SK-N-DZ (cell line): ENCODE results near the gene DGKH.
A peak's percentile ranks its signal among the peaks of the same experiment; 100 is the strongest.

Source experiments
- DNase-seq: peaks from one replicate; pipeline ENCODE4 v3.0.0-alpha.2; 2015; ENCODE audit warnings: low spot score

DGKH gene

DNA sequence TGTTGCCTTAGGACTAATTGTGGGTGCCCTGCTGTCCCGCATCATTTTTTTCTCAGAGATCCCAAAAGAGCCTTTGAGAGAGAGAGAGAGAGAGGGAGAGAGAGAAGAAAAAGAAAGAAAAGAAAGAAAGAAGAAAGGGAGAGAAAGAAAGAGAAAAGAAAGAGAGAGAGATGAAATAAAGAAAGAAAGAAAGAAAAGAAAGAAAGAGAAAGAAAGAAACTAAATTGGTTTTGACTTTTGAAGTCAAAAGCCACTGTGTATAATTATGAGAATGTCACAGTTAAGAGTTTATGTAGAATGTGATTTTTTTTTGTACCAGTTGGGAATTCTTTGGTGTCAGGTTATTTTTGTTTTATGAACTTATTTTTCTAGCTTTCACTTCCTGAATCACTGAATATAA, 180.1 kb downstream of the DGKH start:
- DNase-seq: no peak

DNA sequence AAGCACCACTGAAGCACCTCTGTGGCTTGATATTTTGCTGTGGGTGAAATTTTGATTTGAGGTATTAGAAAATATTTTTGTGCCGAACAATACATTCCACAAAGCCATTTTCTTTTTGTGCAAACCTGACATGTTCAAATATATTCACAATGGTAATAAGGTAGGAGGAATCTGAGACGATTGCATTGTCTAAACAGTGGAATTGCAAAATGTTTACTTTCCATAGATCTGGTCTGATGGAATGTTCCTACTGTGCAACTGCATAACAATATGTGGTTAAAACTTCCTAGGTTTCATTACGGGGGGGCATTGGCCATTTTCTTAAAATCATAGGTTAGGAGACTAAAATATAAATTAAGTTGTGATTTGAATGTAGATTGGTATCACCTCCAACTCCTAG, 180.8 kb downstream of the DGKH start:
- no peak for DNase-seq

DNA sequence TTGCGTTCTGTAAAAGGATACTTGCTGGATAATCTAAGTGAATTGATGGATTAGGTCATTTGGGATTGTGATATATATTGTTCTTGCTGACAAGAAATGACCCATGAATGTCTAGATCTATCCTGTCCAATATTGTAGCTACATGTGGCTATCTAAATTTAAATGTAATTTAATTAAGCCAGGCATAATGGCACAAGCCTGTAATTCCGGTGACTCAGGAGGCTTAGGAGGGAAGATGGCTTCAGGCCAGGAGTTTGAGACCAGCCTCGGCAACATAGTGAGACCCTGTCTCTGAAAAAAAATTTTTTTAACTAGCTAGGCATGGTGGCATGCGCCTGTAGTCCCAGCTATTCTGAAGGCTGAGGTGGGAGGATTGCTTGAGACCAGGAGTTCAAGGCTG, 184.2 kb downstream of the DGKH start:
- DNase-seq: no peak

DNA sequence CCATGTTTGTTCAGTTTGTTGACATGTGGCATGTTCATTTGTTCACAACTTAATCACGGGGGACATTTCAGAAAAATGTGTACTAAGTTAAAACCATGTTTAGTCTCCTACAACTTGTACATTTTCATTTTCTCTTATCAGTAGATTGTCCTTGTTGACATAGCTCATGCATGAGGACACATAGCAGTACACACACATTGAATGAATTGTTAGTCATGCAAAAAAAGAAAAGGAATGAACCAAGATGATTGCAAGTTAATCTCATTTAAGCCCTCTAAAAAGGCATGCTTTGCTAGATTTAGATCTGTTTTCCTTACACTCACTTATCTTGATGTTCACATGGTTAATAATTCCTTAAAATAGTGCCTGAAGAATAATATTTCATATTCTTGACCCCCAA, 185.3 kb downstream of the DGKH start:
- DNase-seq: no peak

DNA sequence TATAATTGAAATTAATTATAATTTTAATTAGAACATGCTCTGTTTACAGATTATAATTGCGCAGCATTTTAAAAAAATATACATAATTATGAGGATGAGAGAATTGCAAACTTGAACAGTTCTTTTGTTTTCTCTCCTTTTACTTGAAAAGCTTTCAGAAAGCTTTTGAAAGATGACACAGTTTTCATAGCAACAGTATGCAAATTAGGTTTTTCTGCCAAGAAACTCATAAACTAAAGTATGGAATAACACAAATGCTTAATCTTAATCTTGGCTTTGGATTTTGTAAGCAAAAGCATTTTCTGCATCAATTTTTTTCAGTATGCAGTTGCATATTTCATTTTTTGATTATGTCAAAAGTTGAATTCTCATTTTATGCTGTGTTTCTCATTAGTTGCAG, 190.7 kb downstream of the DGKH start:
- DNase-seq: no peak

DNA sequence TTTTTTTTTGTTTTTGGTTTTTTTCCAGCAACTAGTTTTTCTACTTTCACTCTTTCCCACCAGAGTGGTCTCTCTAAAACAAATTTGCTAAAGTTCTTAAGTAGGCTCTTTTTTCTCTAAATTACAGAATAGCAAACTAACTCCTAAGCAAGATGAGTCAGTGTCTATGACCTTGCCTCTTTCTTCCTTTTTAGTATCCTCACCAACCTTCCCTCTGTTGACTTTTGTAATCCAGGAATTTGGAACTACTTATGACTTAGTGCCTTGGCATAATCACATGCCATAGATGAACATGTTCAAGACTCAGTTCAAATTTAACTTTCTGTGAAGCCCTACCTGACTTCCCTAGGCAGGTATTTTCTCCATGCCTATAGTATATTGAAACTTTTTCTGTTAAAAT, 191.2 kb downstream of the DGKH start:
- DNase-seq: no peak

DNA sequence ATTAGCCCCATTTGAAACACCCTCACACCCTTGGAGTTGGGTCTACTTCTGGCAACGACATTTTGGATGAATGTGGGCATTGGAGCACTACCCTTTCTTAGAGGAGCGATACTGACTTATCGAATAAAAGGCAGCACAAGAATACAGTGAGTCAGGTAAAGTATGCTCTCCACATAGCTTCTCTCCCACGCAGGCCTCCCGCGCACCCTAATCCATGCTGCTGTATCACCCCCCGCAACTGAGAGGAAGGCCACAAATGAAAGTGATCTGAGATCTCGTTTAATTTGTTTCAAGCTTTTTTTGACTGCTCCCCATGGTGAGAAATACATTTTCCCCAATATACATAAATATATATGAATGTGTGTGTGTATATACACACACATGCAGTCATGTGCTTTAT, 198.1 kb downstream of the DGKH start:
- DNase-seq: no peak

DNA sequence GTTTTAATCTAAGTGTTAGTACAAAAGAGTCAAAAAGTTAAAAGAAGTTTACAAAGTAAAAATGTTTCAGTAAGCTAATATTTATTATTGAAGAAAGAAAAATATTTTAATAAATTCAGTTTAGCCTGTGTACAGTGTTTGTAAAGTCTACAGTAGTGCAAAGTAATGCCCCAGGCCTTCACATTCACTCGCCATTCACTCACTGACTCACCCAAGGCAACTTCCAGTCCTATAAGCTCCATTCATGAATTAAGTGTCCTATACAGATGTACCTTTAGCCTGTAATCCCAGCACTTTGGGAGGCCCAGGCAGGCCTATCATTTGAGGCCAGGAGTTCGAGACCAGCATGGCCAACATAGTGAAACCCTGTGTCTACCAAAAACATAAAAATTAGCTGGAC, 199.4 kb downstream of the DGKH start:
- DNase-seq: no peak

DNA sequence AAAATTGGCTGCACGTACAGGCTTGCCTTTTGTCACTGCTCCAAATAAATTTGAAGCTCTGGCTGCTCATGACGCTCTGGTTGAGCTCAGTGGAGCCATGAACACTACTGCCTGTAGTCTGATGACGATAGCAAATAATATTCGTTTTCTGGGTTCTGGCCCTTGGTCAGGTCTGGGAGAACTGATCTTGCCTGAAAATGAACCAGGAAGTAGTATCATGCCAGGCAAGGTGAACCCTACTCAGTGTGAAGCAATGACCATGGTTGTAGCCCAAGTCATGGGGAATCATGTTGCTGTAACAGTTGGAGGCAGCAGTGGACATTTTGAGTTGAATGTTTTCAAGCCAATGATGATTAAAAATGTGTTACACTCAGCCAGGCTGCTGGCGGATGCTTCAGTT, 207.4 kb downstream of the DGKH start:
- no peak for DNase-seq

DNA sequence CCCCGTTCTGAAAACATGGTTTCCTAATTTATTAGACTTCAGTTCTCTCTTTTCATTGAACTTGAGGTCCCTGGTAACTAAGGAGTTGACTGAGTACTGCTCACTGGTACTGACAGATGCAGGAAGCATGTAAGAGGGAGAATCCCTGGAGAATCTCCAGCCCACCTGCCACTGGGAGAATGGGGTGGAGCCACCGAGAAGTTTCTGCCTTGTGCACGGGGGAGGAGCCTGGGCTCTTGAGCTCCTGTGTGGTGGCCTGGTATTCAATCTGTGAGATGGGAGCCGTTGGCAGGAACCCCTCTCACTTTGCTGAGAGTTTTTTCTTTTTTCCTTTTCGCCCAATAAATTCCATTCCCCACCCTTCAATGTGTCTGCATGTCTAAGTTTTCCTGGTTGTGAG, 210.3 kb downstream of the DGKH start:
- peak; percentile 73 for DNase-seq

DNA sequence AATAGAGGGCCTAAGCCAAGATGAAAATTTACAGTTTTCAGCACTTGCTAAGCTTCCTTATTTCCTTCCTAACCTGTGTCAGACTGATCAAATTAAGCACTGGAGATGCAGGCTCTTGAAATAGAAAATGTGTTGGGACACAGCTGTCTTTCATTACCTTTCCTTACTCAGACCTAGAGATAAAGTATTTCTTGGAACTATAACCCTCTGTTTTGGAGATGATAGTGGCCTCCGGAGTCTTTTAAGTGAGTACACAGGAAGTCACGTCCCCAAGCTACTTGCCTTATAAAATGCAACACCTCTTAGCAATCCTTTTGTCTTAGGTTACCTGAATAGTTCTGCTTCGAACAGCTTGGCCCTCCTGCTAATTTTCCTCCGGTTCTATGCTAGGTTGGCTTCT, 211.1 kb downstream of the DGKH start:
- DNase-seq: no peak

DNA sequence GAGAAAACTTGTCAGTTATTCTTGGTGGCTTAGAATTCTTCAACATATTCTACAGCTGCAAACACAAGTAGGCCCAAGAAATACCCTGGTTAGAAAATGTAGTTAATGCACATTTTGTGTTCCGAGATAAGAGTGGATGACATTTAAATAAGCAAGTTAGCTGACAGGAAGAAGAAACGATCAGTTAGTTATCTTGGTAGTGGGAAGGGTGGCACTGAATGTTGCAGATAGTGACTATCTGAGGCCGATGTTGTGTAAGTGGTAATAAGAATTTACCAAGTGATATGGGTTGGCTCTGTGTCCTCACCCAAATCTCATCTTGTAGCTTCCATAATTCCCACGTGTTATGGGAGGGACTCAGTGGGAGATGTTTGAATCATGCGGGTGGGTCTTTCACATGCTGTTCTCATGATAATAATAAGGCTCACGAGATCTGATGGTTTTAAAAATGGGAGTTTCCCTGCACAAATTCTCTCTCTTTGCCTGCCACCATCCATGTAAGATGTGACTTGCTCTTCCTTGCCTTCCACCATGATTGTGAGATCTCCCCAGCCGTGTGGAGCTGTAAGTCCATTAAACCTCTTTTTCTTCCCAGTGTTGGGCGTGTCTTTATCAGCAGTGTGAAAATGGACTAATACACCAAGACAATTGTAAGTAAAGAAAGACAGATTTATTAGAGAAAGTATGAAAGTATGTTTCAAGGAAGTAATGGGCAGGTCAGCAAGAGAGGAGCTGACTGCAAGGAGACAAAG, 212.6 kb downstream of the DGKH start:
- DNase-seq: no peak

DNA sequence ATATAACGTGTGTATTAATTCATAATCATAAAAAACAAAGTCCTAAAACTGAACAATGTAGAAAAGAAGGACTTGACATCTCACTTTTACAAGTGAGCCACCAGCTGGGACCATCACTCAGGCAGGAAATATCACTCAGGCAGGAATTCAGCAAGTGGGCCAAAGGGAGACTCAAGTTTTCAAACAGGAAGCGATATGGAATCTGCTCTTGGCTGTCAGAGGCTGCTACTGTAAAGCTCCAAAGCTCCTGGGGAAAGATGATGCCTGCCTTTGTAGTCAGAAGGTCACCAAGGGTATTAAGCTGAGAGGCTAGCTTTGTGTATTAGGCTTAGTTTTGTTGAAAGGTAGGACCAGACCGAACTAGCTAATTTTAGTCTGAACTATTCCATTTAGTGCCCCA, 218.0 kb downstream of the DGKH start:
- no peak for DNase-seq

DNA sequence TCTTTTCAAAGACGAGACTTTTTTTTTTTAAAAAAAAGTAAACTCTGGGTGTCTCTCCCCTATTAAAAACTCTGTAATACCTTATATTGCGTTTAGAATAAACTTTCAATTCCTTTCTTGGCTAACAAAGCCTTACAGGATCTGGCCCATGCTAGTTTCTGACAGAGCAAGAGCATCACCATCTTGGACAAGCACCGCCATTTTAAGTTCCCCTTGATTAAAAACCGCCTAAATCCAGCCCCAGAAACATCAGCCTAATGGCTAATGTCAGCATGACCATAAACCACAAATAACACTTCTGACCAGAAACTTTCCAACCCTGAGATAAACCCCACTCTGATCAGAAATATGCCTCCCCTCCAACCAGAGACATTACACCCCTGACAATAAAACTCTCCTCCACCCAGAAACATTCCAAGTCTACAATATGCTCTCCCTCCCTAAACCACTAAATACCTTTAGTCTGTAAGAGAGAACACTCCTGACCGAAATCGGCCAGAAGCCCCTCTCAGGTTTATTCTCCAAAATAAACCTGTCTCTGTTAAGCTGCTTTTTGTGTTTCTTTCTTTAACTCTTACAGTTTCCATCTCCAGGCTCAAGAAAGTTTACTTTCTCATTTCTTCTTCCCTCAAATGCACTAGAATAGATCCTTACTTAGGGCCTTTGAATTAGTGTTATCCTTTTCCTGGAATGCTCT, 221.9 kb downstream of the DGKH start:
- no peak for DNase-seq

DNA sequence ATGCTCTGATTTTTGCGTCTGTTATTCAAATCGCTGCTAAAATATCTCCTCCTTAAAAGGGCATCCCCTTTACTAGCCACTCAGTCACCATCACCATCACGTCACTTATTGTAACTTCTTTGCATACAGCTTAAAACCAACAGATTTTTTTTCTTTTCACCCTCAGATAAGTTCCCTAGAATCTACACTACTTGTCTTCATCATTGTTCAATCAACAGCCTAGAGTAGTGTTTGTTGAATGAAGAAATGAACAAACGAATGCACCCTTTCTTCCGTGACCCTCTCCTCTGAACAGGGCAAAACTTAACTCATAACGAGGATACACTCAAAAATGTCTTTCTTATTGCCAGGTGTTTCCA, 222.4 kb downstream of the DGKH start:
- DNase-seq: no peak

DNA sequence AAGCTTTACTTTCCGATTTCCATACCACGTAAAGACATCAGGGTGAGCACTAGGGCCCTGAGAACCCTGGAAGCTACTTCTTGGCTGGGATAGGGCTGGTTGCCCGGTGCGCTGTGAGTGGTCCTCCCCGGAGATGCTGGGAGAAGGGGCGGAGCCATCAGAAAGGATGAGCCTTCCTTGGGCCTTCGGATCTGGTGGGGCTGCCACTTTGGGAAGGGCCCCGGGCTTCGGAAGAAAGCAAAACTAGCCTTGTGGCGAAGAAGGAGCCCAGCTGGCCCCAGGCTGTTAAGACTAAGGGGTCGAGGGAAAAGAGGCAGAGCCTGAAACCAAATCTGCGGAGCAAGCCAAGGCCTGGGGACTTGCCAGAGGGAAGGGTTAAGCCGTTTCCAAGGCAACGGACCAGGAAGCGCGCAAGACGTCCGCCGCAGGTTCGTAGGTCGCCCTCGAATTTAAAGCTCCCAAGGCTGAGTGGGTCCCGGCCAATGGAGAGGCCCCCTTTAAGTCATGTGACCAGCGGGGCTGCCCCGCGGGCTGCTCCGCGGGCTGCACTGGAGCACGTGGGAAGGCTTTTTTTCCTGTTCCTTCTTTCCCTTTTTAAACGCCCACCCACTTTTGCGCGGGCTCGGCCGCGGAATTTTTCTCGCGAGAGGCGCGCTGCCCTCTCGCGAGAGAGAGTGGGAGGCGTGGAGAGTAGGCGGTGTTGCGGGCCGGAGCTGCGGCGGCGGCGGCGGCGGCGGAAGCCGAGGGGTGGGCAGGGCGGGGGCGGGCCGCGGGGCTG, 223.1 kb downstream of the DGKH start:
- peak; percentile 99 for DNase-seq

DNA sequence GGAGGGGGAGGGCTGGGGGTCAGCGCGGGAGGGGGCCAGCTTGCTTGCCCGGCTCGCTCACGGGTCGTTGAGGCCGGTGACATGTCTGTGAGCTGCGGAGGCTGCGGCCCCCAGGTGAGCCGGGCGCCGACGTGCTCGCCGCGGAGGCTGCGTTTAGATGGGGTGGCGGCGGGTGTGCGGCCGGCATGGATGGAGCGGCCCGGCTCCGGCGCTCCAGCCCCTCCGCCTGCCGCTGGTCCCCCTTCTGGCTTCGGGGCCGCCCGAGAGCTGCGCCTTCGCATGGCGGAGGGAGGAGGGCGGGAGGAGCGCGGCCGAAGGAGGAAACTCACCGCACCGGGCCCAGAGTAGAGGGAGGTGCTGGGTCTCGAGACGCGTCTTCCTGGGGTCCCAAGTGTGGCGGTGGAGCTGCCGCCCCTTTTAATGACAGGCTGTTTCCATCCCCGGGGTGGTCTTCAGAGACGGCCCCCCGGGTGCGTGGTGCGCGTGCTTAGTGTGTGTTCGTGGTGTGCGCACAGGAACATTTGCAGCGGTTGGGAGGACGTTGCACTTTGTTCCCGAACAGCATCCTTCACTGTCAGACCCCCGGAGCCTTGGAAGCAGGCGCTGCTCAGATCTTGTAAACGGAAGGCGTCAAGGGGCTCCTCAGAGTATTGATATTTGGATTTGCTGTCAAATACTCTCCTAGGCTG, 223.8 kb downstream of the DGKH start, which contains the start of gene AKAP11:
TSS of gene AKAP11 (plus strand) at position 38 of the 689 bp plus-strand sequence. CDS start 14,197 bp downstream, outside the sequence.
- DNase-seq: peak; percentile 73

DNA sequence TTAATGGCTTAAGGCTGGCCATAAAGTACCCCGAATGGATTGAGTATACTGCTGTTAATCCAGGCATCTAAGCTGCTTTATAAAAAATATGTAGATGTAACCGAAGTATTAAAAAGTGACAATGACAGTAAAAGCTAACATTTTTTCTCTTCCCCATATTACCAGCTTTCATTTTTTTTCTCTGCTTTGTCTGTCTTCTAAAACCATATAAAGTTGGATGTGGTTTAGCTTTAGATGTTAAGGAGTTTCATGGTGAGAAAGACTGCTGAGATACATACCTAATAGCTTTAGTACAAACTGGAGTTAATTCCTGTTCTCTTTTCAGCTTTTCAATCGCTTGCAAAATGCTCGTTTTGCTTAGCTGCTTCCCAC, 224.3 kb downstream of the DGKH start:
- DNase-seq: no peak

DNA sequence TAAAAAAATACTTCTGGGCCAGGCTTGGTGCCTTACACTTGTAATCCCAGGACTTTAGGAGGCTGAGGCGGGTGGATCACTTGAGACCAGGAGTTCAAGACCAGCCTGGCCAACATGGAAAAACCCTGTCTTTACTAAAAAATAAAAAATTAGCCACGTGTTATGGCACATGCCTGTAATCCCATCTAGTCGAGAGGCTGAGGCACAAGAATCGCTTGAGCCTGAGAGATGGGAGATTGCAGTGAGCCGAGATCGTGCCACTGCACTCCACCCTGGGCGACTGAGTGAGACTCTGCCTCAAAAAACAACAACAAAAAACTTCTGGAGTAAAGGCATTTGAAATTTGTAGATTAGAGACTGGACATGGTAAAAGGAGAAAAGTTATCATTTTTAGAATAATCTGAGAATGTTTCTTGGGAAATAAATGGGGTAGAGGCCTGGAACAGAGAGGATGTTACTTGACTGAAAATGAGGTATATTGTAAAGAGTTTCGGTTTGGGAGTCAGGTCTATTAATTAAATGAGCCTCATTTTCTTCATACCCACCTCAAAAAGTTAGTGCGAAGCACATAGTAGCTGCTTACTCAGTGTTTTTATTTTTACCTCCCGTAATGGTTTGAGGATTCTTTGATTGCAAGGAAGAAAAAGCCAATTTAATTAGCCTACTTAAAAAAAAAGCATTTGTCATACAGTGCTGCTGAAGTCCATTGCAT, 226.1 kb downstream of the DGKH start:
- DNase-seq: no peak

DNA sequence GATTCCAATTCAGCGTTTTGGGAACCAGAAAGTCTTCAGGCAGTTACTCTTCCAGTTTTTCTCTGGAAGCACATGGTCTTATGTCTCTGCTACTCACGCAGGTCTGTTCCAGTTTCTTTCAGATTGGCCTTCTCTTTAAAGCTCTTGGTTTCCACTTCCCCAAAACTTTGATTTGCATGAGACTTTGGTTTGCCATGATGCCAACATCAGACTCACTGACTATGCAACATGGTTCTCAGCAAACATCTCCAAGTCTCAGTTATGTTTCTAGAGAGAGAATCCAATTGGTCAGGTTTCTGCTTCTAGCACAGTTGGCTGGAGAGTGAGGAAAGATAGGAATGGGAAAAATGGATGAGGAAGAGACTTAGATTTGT, 226.6 kb downstream of the DGKH start:
- DNase-seq: no peak

DNA sequence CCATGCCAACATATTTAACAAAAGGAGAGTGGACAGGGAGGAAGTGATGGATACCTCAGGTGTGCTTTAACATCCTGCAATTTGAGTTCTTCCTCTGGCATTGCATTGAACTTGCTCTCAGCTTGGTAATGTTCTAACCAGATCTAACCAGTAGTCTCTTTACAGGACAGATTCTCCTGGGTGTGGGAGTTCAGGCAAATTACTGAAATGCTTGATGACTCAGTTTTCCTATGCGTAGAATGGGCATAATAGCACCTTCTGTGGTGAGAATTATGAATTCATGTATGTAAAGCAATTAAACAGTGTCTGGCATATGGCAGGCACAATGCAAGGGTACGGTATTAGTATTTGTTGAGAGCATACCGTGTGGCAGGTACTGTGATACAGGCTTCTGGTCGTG, 227.1 kb downstream of the DGKH start:
- DNase-seq: no peak

DNA sequence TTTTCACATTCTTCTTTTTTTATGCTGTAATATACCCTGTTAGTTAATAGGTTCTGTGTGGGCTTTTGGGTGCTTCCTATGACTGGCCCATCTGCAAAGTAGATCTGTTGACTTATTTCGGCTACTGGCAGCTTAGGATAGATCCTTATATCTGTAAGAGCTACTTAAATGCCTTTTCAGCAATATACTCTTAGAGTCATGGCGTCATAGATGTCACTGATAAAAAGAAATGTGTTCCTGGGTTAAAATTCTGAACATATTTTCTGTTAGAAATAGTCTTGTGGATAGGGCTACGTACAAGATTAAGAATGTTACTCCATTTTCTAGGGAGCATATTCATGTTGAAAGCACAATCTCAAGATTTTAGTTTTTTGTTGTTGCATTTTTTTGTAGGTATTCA, 228.2 kb downstream of the DGKH start:
- DNase-seq: no peak
